ENCODE results near the gene PODXL.

GRCh38 chr7:131522325-131522930 is 34.0 kb downstream of the PODXL start:
- TF ChIP-seq CTCF (IDR thresholded peaks at IDR 0.05) = no peak
- TF ChIP-seq TCF7L2 (IDR thresholded peaks at IDR 0.05; ENCODE audit: low read depth, low read length) = no peak
- no peak for TF ChIP-seq POLR2AphosphoS5 (IDR thresholded peaks at IDR 0.05; ENCODE audit: low read depth, low read length)
- no peak for TF ChIP-seq SIN3A (IDR thresholded peaks at IDR 0.05; ENCODE audit: borderline replicate concordance, insufficient read depth, low read depth, low read length)
